Measurements from ENCODE around the gene WDR59.

The WDR59 gene

GRCh38 chr16:74902161-74902560 is 82.8 kb downstream of the WDR59 start:
- DNase-seq (ENCODE audit: low spot score) = no peak

GRCh38 chr16:74901606-74902005 is 83.3 kb downstream of the WDR59 start:
- DNase-seq (ENCODE audit: low spot score) = no peak

GRCh38 chr16:74899816-74900215 is 85.1 kb downstream of the WDR59 start:
- DNase-seq (ENCODE audit: low spot score) = no peak

- DNase-seq (ENCODE audit: low spot score) = no peak
Measured at GRCh38 chr16:74898659-74899058, 86.3 kb downstream of the WDR59 start.

GRCh38 chr16:74896389-74897370 is 88.2 kb downstream of the WDR59 start:
- DNase-seq (ENCODE audit: low spot score) = peak; percentile 68

GRCh38 chr16:74893541-74893940 is 91.4 kb downstream of the WDR59 start:
- DNase-seq (ENCODE audit: low spot score) = no peak

- no peak for DNase-seq (ENCODE audit: low spot score)
Measured at GRCh38 chr16:74892574-74893461, 92.1 kb downstream of the WDR59 start.

- DNase-seq (ENCODE audit: low spot score) = no peak
Measured at GRCh38 chr16:74888888-74889287, 96.0 kb downstream of the WDR59 start.

GRCh38 chr16:74888232-74888862 is 96.6 kb downstream of the WDR59 start:
- DNase-seq (ENCODE audit: low spot score) = no peak

GRCh38 chr16:74887084-74887483 is 97.8 kb downstream of the WDR59 start:
- no peak for DNase-seq (ENCODE audit: low spot score)

GRCh38 chr16:74877706-74878105 is 107.2 kb downstream of the WDR59 start:
- no peak for DNase-seq (ENCODE audit: low spot score)

GRCh38 chr16:74874912-74875546 is 109.9 kb downstream of the WDR59 start:
- no peak for DNase-seq (ENCODE audit: low spot score)

GRCh38 chr16:74874123-74874522 is 110.8 kb downstream of the WDR59 start:
- no peak for DNase-seq (ENCODE audit: low spot score)

GRCh38 chr16:74872302-74872701 is 112.6 kb downstream of the WDR59 start:
- DNase-seq (ENCODE audit: low spot score) = no peak

- DNase-seq (ENCODE audit: low spot score) = no peak
Measured at GRCh38 chr16:74871608-74872007, 113.3 kb downstream of the WDR59 start.

- DNase-seq (ENCODE audit: low spot score) = peak; percentile 18
Measured at GRCh38 chr16:74868501-74868900, 116.4 kb downstream of the WDR59 start.

GRCh38 chr16:74868035-74868434 is 116.9 kb downstream of the WDR59 start:
- DNase-seq (ENCODE audit: low spot score) = no peak

GRCh38 chr16:74867281-74867849 is 117.6 kb downstream of the WDR59 start:
- DNase-seq (ENCODE audit: low spot score) = no peak

- no peak for DNase-seq (ENCODE audit: low spot score)
Measured at GRCh38 chr16:74865922-74866598, 118.9 kb downstream of the WDR59 start.

- peak; percentile 51 for DNase-seq (ENCODE audit: low spot score)
Measured at GRCh38 chr16:74862743-74863244, 122.1 kb downstream of the WDR59 start.

- no peak for DNase-seq (ENCODE audit: low spot score)
Measured at GRCh38 chr16:74852500-74852875, 132.4 kb downstream of the WDR59 start.
